ENCODE results near the gene GDF10.

GRCh38 chr10:47330366-47330765, 30.4 kb downstream of the GDF10 start:
- TF ChIP-seq SMC3 (IDR thresholded peaks at IDR 0.05; ENCODE audit: low read depth, low read length) = no peak
- no peak for TF ChIP-seq TAF1 (IDR thresholded peaks at IDR 0.05; ENCODE audit: borderline replicate concordance, low read depth, low read length)
- no peak for TF ChIP-seq RAD21 (IDR thresholded peaks at IDR 0.05; ENCODE audit: low read length)
- no peak for TF ChIP-seq PBX3 (IDR thresholded peaks at IDR 0.05)
- no peak for TF ChIP-seq RFX5 (IDR thresholded peaks at IDR 0.05; ENCODE audit: low read length)
- TF ChIP-seq CTCF (IDR thresholded peaks at IDR 0.05) = no peak
- TF ChIP-seq EP300 (IDR thresholded peaks at IDR 0.05; ENCODE audit: borderline replicate concordance in 1 of 2, low read depth in 1 of 2, low read length in 1 of 2) = no peak
- no peak for TF ChIP-seq JUND (IDR thresholded peaks at IDR 0.05)
